Activated gamma-delta T cell treated with Interleukin-2 at 50 U/mL for 16 hours (primary cell): ENCODE data around the gene COQ10B.
A peak's percentile ranks its signal among the peaks of the same experiment; 100 is the strongest.
"Not testable (repeated sequence)": the region's sequence is repeated elsewhere in the genome, so short reads cannot be mapped to it uniquely, and the experiment has no call there.

ENCODE experiments used
- DNase-seq: peaks from one replicate; pipeline ENCODE4 v3.0.0-alpha.2; 2020

The COQ10B gene

GRCh38 chr2:197453123-197453913 is at the start of gene COQ10B:
TSS of gene COQ10B (plus strand) at chr2:197453552. CDS start at chr2:197453561, 9 bp downstream.
- DNase-seq, result peak; percentile 97

- no peak for DNase-seq
Measured at GRCh38 chr2:197405582-197405981, 47.8 kb upstream of the COQ10B start.

- DNase-seq, result no peak
Measured at GRCh38 chr2:197414039-197414438, 39.3 kb upstream of the COQ10B start.

GRCh38 chr2:197414515-197414914 is 38.8 kb upstream of the COQ10B start:
- DNase-seq, result no peak

- no peak for DNase-seq
Measured at GRCh38 chr2:197416268-197416667, 37.1 kb upstream of the COQ10B start.

GRCh38 chr2:197419438-197419837 is 33.9 kb upstream of the COQ10B start:
- DNase-seq, result no peak

- DNase-seq, result no peak
Measured at GRCh38 chr2:197423307-197423706, 30.0 kb upstream of the COQ10B start.

GRCh38 chr2:197425550-197425949 is 27.8 kb upstream of the COQ10B start:
- no peak for DNase-seq

GRCh38 chr2:197426723-197427603 is 26.4 kb upstream of the COQ10B start:
- no peak for DNase-seq

GRCh38 chr2:197427986-197428385 is 25.4 kb upstream of the COQ10B start:
- DNase-seq, result no peak

- no peak for DNase-seq
Measured at GRCh38 chr2:197431858-197432257, 21.5 kb upstream of the COQ10B start.

- not testable (repeated sequence) for DNase-seq
Measured at GRCh38 chr2:197432527-197432926, 20.8 kb upstream of the COQ10B start.

GRCh38 chr2:197433780-197434438 is 19.4 kb upstream of the COQ10B start:
- DNase-seq, result no peak

GRCh38 chr2:197434541-197435513 is 18.5 kb upstream of the COQ10B start, which contains the start of gene SF3B1:
TSS of gene SF3B1 (minus strand) at chr2:197435028. CDS start at chr2:197434999, 29 bp downstream.
- peak; percentile 99 for DNase-seq

GRCh38 chr2:197435598-197436420 is 17.5 kb upstream of the COQ10B start:
- DNase-seq, result no peak

GRCh38 chr2:197437380-197437779 is 16.0 kb upstream of the COQ10B start:
- DNase-seq, result no peak

- DNase-seq, result no peak
Measured at GRCh38 chr2:197442857-197443256, 10.5 kb upstream of the COQ10B start.

GRCh38 chr2:197445746-197446145 is 7.6 kb upstream of the COQ10B start:
- DNase-seq, result no peak

GRCh38 chr2:197446844-197447243 is 6.5 kb upstream of the COQ10B start:
- no peak for DNase-seq

- no peak for DNase-seq
Measured at GRCh38 chr2:197450465-197450864, 2.9 kb upstream of the COQ10B start.

GRCh38 chr2:197450935-197451358 is 2.4 kb upstream of the COQ10B start:
- DNase-seq, result not testable (repeated sequence)
